PC-9 (cell line): Measurements from ENCODE around the gene ANO1. TPM values are rescaled to one million over a fixed set of nuclear protein-coding genes. Genes with fewer than 3 reads are reported as not detected.

ENCODE experiments used
- BruUV-seq: library from RNA; stranded (reverse); fragments of 400-500 nt; replicated peaks from 2 replicates; lab custom pipeline; 2021; lab: Mats Ljungman, UMichigan
- CTCF ChIA-PET: fragments of 300-600 bp; sonication (Branson Sonifier 250); formaldehyde crosslinking; loops from one replicate; lab custom pipeline; 2022; ENCODE audit warnings: antibody characterized with exemption; lab: Charles Lee
- POLR2A ChIA-PET: fragments of 300-600 bp; sonication (Branson Sonifier 250); formaldehyde crosslinking; loops from one replicate; lab custom pipeline; 2022; ENCODE audit warnings: antibody characterized with exemption; ENCODE audit not compliant: unreplicated experiment; lab: Charles Lee
- DNase-seq, 2 experiments: peaks; one replicate each; pipeline versions ENCODE4 v3.0.0 to v3.0.0-alpha.2; 2015 to 2022; ENCODE audit warnings: mixed read lengths in 1 of 2
- H2AFZ ChIP-seq: fragments of 200-600 bp; sonication (generic); 2 replicates; pipeline ENCODE4 v1.8.1; 2017; ENCODE audit warnings: antibody characterized with exemption
- H3F3A ChIP-seq: fragments of 200-600 bp; sonication (generic); 2 replicates; pipeline ENCODE4 v1.8.1; 2017; ENCODE audit warnings: antibody characterized with exemption, mild to moderate bottlenecking, low read depth; ENCODE audit not compliant: insufficient read depth
- H3K27ac ChIP-seq: fragments of 200-600 bp; sonication (generic); 2 replicates; pipeline ENCODE4 v1.6.1; 2016; ENCODE audit warnings: mixed run types
- H3K27me3 ChIP-seq: fragments of 200-600 bp; sonication (generic); 2 replicates; pipeline ENCODE4 v1.6.1; 2016; ENCODE audit warnings: low read depth, mixed run types; ENCODE audit not compliant: insufficient read depth
- H3K36me3 ChIP-seq: fragments of 200-600 bp; sonication (generic); 2 replicates; pipeline ENCODE4 v1.6.1; 2016; ENCODE audit warnings: low read depth, mixed run types
- H3K4me1 ChIP-seq: fragments of 200-600 bp; sonication (generic); replicated peaks from 2 replicates; pipeline ENCODE4 v1.6.1; 2016; ENCODE audit warnings: mixed run types; ENCODE audit not compliant: insufficient read depth
- H3K4me2 ChIP-seq: fragments of 200-600 bp; sonication (generic); 2 replicates; pipeline ENCODE4 v1.6.1; 2017; ENCODE audit warnings: mixed run types
- H3K4me3 ChIP-seq: fragments of 200-600 bp; sonication (generic); 2 replicates; pipeline ENCODE4 v1.6.1; 2016; ENCODE audit warnings: mixed run types
- H3K79me2 ChIP-seq: fragments of 200-600 bp; sonication (generic); 2 replicates; pipeline ENCODE4 v1.6.1; 2017; ENCODE audit warnings: low read depth, mixed run types
- H3K9me2 ChIP-seq: fragments of 200-600 bp; sonication (generic); 2 replicates; pipeline ENCODE4 v1.8.1; 2017; ENCODE audit warnings: mild to moderate bottlenecking; ENCODE audit not compliant: insufficient read depth
- H3K9me3 ChIP-seq: fragments of 200-600 bp; sonication (generic); 2 replicates; pipeline ENCODE4 v1.8.1; 2016; ENCODE audit warnings: low read depth; ENCODE audit not compliant: insufficient read depth
- H4K20me1 ChIP-seq: fragments of 200-600 bp; sonication (generic); 2 replicates; pipeline ENCODE4 v1.8.1; 2017; ENCODE audit not compliant: insufficient read depth
- EZH2 ChIP-seq: fragments of 200-600 bp; sonication (generic); IDR thresholded peaks from 2 replicates; pipeline ENCODE4 v1.8.0; 2017; ENCODE audit warnings: antibody characterized with exemption, low read depth
- intact Hi-C: fragments of 100-400 bp; cut with micrococcal nuclease; formaldehyde crosslinking; loops from one replicate; pipeline ENCODE4 v1.10.0; 2022; ENCODE audit not compliant: unreplicated experiment
- total RNA-seq: library from RNA; stranded (reverse); gene quantifications from 2 replicates; pipeline ENCODE4 v1.2.3, GENCODE V29; 2021
- TF ChIP-seq, protein P1 (sequence below): fragments of 200-600 bp; sonication (generic); conservative IDR thresholded peaks from 2 replicates; pipeline ENCODE4 v1.6.1; 2017; ENCODE audit warnings: mixed run types, antibody characterized with exemption, mild to moderate bottlenecking, moderate library complexity

Gene ANO1
- total RNA-seq, 1 experiment from 2014 or later, result 107 TPM

DNA sequence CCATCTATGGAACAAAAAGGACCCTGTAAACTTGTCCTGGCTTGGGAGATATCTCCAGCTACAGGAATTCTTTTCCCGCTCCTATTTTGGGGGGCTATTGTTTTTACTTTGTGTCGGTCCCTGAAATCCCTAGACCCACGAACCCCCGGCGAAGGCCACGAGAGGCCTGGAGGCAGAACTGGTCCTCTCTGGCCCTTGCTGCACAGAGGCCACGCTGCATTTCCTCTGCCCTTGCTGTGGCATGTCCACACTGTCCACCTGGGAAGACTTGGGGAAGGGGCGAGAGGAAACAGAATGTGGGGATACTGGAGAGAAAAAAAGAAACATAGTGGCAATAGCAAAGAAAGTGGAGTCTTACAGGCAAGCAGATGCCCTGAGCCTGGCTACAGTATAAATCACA, 2.3 kb upstream of the ANO1 start:
- POLR2A ChIA-PET, result no interaction called here
- no peak for DNase-seq
- Histone ChIP-seq H2AFZ (no peak overlapping the region), H3K4me2 (no peak overlapping the region), H3K4me3 (no peak overlapping the region), H3K27ac (no peak overlapping the region), H3K79me2 (peaks cover 40% of the 10 kb centered on the region), H3K4me1 (peaks cover 45% of the 10 kb centered on the region), H4K20me1 (no peaks in the 10 kb centered on the region), H3F3A (peaks cover 25% of the 10 kb centered on the region), H3K9me2 (no peaks in the 10 kb centered on the region), H3K9me3 (no peaks in the 10 kb centered on the region), H3K36me3 (peaks cover 7% of the 10 kb centered on the region), H3K27me3 (no peaks in the 10 kb centered on the region)
- TF ChIP-seq EZH2, result no peak
- TF ChIP-seq, protein P1, sequence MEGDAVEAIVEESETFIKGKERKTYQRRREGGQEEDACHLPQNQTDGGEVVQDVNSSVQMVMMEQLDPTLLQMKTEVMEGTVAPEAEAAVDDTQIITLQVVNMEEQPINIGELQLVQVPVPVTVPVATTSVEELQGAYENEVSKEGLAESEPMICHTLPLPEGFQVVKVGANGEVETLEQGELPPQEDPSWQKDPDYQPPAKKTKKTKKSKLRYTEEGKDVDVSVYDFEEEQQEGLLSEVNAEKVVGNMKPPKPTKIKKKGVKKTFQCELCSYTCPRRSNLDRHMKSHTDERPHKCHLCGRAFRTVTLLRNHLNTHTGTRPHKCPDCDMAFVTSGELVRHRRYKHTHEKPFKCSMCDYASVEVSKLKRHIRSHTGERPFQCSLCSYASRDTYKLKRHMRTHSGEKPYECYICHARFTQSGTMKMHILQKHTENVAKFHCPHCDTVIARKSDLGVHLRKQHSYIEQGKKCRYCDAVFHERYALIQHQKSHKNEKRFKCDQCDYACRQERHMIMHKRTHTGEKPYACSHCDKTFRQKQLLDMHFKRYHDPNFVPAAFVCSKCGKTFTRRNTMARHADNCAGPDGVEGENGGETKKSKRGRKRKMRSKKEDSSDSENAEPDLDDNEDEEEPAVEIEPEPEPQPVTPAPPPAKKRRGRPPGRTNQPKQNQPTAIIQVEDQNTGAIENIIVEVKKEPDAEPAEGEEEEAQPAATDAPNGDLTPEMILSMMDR, result no peak
- no TSS peak for BruUV-seq
- CTCF ChIA-PET, result no interaction called here
- intact Hi-C loops, result no loop called here

DNA sequence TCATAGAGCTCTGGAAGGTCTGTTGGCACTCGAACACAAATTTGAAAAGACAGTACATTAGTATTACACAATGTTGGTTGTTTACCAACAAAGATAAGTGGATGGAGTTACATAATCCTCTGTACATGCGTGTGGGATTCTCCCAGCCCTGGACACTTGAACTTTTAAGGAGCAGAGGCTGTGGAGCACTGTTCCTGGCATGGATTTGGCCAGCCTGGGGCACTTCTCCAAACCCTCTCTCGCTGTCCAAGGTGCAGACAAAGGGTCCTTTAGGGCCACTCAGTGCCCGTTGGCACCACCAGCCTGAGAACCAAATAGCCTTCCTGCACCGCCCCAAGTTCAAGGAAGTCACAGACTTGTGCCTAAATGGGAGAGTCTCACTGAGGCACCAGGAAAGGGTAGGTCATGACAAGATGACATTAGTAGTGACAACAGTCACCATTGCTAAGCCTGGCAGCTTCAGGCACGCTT, 1.6 kb upstream of the ANO1 start:
- Histone ChIP-seq H3K9me3 (no peaks in the 10 kb centered on the region), H3K4me3 (no peak overlapping the region; the same call in 1 of the 2 replicates), H4K20me1 (0 out of 2 replicates have a peak, but pooled peaks cover 2% of the 10 kb centered on the region), H3K4me2 (peak overlapping the region; percentile 96; the same call in 1 of the 2 replicates), H3K27me3 (no peaks in the 10 kb centered on the region), H3K36me3 (peaks cover 13% of the 10 kb centered on the region), H3F3A (peaks cover 31% of the 10 kb centered on the region), H2AFZ (no peak overlapping the region), H3K9me2 (no peaks in the 10 kb centered on the region), H3K79me2 (peaks cover 46% of the 10 kb centered on the region), H3K4me1 (peaks cover 45% of the 10 kb centered on the region), H3K27ac (peak overlapping the region; percentile 83; the same call in 1 of the 2 replicates)
- ChIA-PET CTCF (interaction anchor here (0.7 kb wide), 1 partner anchor 8 kb away, joined by 3 read pairs; no protein-coding TSS in a partner anchor), POLR2A (no interaction called here)
- TF ChIP-seq, protein P1, result no peak
- no peak for TF ChIP-seq EZH2
- BruUV-seq, result no TSS peak
- DNase-seq, result no peak
- intact Hi-C loops, result no loop called here

DNA sequence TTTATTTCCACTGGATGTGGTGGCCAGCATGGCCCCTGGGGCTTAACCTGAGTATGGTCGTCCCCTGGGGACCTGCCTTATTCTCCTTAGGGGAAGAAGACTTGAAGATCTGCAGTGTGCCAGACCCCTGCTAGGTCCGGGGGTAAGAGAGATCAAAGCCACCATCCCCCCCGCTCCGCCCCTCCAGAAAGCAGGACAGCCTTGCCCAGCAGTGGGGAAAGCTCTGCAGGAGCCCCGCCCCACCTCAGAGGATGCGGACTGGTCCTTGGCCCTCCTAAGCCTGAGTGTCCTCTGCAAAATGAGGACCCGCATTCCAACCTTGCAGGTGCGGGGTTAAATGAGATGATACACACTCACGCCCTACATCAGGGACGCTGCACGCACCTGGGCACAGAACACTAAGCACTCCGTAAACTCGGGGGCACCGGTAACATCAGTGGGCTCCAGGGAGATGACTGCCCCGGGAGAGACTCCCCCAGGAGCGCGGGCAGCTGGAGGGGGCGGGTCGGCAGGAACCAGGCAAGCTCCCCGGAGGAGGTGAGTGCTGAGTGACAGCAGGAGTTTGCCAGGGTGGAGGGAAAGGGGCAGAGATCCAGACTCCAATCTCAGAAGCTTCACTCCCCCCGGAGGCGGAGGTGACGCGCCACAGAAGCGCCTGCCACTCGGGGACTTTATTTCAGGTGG, 564 bp upstream of the ANO1 start:
- Histone ChIP-seq H2AFZ (peak overlapping the region; percentile 70), H3K79me2 (peaks cover 57% of the 10 kb centered on the region), H3K9me3 (no peaks in the 10 kb centered on the region), H3K4me1 (peaks cover 51% of the 10 kb centered on the region), H3K36me3 (peaks cover 23% of the 10 kb centered on the region), H3K27ac (peak overlapping the region; percentile 83), H3K27me3 (no peaks in the 10 kb centered on the region), H3K4me2 (peak overlapping the region; percentile 96), H4K20me1 (0 out of 2 replicates have a peak, but pooled peaks cover 2% of the 10 kb centered on the region), H3K9me2 (no peaks in the 10 kb centered on the region), H3K4me3 (peak overlapping the region; percentile 79), H3F3A (peaks cover 39% of the 10 kb centered on the region)
- POLR2A ChIA-PET, result no interaction called here
- TF ChIP-seq, protein P1, result no peak
- no peak for TF ChIP-seq EZH2
- intact Hi-C loops, result loop anchor here (2.0 kb wide), 1 partner anchor 61 kb away; no protein-coding TSS in a partner anchor
- CTCF ChIA-PET, result no interaction called here
- peak in 1 of 2 experiments; percentile 24 for DNase-seq
- TSS peak; percentile 49 for BruUV-seq
